Measurements from ENCODE around the gene HDX.
"Not testable (repeated sequence)": the region's sequence is repeated elsewhere in the genome, so short reads cannot be mapped to it uniquely, and the experiment has no call there.

HDX gene

GRCh38 chrX:84501798-84502628 lies at the start of gene HDX:
Gene HDX, minus strand, starts transcription at chrX:84502453. Its CDS starts 27,056 bp downstream, at chrX:84475397.
- peak; percentile 63 for DNase-seq

GRCh38 chrX:84541315-84541714 lies 39.1 kb upstream of the HDX start:
- DNase-seq = not testable (repeated sequence)

GRCh38 chrX:84537627-84538026 lies 35.4 kb upstream of the HDX start:
- not testable (repeated sequence) for DNase-seq

DNA sequence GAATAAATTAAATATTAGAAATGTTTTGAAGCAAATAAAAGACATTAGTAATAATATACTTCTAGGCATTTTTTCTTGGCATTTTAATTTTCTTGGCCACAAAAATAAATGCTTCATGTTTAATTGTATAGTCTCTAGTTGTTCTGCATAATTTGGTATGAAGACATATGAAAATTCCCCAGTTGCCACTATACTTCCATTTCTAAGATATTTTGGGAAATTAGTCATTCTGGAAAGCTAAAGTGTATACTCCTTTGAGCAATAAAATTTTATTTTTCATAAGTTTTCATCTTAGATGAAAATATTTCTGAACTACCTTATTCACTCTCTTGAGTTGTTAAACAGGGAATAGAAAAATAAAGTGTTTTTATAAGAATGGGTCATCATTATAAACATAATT lies 13.8 kb downstream of the HDX start:
- DNase-seq = no peak

DNA sequence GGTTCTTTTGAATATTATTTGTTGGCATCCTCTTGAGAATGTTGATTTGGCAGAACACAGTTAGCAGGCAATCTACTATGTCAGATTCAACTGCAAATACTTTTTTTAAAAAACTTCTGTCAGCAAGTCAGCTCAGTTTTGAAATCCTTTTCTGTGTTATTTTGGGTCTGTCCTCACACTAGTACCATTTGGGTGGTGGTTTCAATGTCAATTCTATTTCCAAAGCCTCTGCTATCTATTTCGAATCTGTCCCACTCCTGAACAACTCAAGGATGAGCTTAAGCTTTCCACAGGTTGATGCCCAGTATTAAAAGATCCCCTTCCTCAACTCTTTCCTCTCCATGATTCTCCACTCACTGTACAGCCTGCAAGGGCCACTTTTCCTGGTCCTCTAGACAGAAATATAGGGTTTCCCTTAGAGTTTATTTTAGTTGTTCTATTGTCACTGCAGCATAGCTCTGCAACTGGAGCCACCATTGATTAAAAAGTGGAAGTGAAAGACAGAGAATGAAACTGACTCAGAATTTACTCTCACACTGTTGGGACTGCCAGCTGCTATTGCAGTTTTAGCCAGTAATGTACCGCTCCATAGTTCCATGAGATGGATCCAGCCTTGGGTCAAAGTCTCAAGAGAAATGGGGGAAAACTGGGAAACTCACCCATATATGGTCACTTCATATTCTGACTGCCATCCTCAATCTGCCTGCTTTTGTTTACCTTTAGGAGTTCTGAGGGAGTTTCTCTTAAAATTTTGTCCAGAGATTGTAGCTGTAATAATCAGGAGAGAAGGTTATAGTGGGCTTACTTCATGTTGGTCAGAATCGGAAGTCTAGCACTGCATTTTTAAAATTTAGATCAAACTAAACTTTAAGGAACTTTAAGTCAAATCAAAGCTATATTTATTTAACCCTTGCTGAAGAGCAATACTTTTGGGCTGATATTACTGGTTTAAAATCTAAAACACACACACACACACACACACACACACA lies 14.6 kb downstream of the HDX start:
- DNase-seq = no peak

GRCh38 chrX:84479086-84479485 lies 23.2 kb downstream of the HDX start:
- no peak for DNase-seq

DNA sequence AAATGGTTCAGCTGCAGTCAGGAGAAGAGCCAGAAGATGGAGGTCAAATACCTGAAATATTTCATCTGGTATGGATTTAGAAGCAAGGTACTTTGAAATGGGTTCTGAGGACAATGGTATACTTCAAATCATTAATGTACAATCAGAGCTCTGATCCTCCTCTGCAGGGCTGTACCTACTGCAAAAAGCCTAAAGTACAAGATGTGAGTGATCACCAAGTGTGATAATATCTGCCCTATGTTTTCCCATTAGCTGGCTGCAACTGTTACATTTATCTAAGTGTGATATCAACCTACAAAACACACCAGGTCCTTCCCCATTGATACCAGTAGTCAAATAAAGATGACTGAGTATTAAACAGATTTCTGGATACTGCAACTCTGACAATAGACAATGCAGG lies 25.1 kb downstream of the HDX start:
- no peak for DNase-seq

GRCh38 chrX:84475596-84475995 lies 26.7 kb downstream of the HDX start:
- no peak for DNase-seq

DNA sequence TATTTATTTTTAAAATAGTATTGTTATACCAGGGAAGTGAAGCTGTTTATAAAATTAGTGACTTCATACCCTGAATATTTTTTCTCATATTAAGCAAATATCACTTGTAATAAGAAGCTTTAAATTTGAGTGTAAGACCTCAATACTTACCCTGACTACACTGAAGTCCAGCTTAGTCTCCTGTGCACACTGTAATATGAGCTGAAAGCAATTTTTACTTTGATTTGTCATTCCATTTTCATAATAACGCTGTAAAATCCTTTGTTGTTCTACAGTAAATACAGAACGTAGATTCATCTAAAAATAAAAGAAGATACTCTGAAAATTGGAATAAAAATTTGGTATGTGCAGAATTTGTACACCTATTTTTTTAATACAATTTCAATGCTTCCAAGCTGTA lies 27.2 kb downstream of the HDX start:
- no peak for DNase-seq

DNA sequence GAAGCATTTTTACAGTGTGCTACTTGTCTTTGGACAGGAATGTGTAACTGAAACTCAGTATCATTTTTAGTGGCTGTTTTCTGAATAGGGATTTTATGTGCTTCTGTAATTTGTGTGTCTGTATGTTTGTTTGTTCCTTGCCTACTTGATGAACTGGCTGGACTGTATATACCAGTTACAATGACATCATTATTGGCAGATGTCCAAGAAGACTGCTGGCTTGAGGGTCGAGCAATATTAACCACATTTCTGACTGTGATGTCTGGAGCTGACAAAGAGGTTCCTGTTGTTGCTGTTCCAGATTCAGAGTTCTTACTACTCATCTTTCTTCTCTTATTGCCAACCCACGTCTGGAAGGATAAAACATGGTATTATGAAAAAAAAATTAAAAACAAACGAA lies 33.0 kb downstream of the HDX start:
- no peak for DNase-seq

DNA sequence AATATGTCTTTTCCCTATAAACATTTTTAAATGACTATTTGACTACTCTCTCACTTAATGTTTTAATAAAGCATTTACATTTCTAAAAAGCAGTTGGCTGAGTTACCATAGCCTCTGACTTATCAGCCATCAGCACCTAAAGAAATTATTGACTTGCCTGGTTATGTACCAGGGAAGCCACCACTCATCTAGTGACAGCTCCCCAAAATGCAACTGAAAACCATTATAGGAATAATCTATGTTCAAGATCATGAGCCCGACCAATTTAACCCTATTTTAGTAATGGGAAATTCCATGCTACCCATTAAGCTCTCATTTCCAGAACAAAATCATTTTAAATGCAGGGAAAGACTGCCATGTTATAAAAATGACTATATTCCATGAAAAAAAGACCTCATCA lies 34.4 kb downstream of the HDX start:
- DNase-seq = no peak

- DNase-seq = no peak
Observed at GRCh38 chrX:84453351-84454246, 48.7 kb downstream of the HDX start.

- DNase-seq = no peak
Observed at GRCh38 chrX:84441143-84441542, 61.1 kb downstream of the HDX start.

DNA sequence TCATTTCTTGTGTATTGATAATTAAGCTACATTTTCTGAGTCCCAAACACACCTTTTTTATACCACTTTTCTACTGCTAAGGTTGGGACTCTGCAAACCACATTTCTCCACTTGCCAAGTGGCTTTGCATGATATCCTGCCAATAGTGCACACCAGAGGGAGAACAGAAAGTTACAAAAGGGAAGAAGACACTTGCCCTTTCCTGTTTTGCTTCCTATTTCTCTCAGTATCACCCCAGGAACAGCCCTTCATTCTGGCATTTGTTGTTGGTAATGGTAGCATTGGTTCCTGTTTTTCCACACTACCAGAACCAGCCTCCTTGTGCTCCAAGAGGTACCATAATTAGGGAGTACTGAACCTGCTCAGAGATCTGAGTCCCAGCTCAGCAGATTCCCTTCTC lies 87.1 kb downstream of the HDX start:
- no peak for DNase-seq

DNA sequence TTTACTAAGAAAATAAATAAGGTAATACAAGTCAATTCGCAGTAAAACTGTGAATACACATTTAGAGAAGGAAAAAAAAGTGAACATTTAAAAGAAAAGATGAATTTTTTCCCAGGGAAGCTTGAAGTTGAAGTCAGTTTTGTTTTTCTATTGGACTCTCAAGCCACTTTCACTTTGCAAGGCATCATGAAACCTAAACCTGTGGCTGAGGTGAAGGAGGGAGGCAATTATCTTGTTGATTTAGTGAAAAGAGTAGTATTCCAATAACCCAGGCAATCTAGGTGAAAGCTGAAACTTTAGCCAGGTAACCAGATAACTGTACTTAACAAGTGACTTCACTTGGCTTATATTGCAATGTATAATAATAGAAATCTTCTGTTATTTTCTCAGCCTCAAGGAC lies 138.6 kb downstream of the HDX start:
- no peak for DNase-seq

DNA sequence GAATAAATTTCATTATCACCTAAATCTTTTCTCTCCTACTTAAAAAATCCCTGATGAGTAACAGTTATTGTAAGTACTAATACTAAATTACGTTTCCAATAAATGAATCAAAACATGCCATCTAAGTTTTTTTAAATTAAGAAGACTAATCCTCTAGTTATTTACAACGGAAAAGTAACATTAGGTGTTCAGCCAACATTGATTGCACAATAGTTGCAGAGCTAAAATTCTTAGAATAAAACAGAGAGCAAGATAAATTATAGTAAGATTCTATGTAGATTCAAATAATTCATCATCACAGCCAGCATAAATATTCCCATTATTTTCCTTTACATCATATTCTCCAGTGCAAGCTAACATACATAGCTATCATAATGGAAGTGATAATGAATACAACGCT lies 139.2 kb downstream of the HDX start:
- DNase-seq = no peak

- no peak for DNase-seq
Observed at GRCh38 chrX:84362184-84362838, 139.9 kb downstream of the HDX start.

DNA sequence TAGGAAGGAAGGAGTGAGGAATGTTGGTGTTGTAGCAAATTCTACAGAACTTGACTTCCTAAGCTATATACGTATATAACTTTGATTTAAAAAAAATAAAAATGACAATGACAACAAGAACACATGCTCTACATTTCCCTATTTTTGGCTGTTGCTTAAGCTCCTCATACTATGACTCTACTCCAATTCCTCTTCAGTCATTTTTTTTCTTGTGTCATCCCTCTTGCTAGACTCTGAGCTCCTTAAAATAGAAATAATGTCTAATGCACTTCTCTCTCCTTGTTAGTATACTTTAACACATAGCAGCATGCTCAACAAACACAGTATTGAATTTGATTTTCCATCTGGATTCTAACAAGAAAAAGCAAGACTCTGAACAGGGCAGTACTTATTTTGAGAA lies 144.0 kb downstream of the HDX start:
- no peak for DNase-seq

DNA sequence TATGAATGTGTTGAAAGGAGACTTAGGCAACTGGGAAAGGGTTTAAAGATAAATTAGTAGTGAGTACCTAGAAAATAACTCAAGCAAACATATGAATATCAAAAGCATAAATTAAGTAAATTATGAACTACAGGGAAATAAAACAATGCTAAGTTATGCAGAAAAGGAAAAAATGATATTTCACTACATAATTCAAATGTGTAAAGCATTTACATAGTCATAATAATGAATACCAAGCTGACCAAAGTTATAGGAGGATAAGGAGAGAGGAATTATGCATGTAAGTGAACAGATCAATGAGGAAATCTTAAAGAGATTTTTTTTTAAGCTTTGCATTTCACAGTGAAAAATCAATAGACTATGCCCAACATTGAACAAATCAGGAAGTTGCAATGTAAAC lies 145.0 kb downstream of the HDX start:
- DNase-seq = no peak

- DNase-seq = no peak
Observed at GRCh38 chrX:84340968-84341367, 161.3 kb downstream of the HDX start.

GRCh38 chrX:84339507-84340364 lies 162.5 kb downstream of the HDX start:
- DNase-seq = no peak
